Neural progenitor cell (in vitro differentiated cells): ENCODE data around the gene JADE2.

ENCODE experiments used
- CTCF ChIP-seq: fragments of 200-600 bp; sonication (generic); IDR thresholded peaks from 2 replicates; pipeline ENCODE4 v1.5.1; 2017; ENCODE audit warnings: antibody characterized with exemption, mild to moderate bottlenecking
- EZH2 ChIP-seq: fragments of 200-600 bp; sonication (generic); IDR thresholded peaks from 2 replicates; pipeline ENCODE4 v1.6.1; 2017; ENCODE audit warnings: antibody characterized with exemption, mild to moderate bottlenecking, moderate library complexity
- EZH2phosphoT487 ChIP-seq: fragments of 200-600 bp; sonication (generic); IDR thresholded peaks from 2 replicates; pipeline ENCODE4 v1.6.1; 2017; ENCODE audit warnings: antibody characterized with exemption

- TF ChIP-seq CTCF (no peak), EZH2 (no peak), EZH2phosphoT487 (no peak)
Measured at GRCh38 chr5:134614450-134615085, 89.1 kb downstream of the JADE2 start.
